NCI-H82 (cell line): ENCODE results near the gene SGSH.
"Not testable (repeated sequence)": the region's sequence is repeated elsewhere in the genome, so short reads cannot be mapped to it uniquely, and the experiment has no call there.

Experiments
- DNase-seq: peaks from one replicate; lab custom pipeline; 2025; lab: John Stamatoyannopoulos, UW

SGSH gene

DNA sequence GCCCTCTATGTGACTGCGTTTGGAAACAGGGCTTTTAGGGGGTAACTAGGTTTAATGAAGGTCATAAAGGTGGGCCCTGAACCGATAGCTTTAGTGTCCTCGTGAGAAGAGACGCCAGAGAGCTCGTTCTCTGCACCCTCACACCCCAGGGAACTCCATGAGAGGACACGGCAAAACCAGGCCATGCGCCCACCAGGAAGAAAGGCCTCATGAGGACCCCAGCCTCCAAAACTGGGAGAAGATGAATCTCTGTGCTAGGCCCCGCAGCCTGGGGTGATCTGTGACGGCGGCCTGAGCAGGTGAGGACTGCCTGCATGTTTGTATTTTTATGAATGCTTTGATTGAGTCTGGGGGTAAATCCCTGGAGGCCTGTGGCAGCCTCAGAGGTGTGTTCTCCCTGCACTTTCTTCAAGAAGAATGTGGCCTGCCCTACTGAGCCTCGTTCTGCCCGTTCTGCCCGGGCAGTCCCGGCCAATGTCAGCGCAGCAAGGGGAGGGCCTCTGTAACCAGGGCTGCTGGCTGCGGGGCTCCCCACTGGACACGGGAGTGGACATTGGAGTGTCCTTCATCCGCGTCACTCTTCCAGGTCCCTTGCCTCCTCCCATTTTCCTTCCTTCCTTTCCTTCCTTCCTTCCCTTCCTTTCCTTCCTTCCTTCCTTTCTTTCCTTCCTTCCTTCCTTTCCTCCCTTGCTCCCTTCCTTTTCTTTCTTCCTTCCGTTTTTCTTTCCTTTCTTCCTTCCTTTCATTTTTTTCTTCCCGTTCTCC is 33.7 kb upstream of the SGSH start:
- no peak for DNase-seq

GRCh38 chr17:80252871-80253270 is 32.7 kb upstream of the SGSH start:
- DNase-seq = peak; percentile 78

DNA sequence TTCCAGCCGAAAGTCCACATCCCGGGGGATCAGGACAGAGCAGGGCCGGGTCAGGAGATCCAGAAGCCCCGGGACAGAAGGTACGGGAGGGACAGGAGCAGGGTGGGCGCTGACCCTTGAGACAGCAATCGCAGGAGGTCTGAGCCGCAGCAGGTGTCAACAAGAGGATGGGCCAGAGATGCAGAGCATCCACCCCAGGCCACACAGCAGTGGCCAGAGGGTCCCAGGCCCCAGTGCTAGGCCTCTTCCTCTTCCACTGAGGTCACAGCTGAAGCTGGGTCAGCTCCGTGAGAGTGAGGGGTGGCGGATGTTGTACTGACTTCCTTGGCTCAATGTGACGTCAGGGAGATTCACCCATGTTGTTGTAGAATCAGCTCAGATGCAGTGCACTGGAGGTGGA is 31.8 kb upstream of the SGSH start:
- DNase-seq = no peak

- DNase-seq = no peak
Measured at GRCh38 chr17:80248894-80249710, 29.0 kb upstream of the SGSH start.

GRCh38 chr17:80248001-80248893 is 28.1 kb upstream of the SGSH start:
- DNase-seq = no peak

DNA sequence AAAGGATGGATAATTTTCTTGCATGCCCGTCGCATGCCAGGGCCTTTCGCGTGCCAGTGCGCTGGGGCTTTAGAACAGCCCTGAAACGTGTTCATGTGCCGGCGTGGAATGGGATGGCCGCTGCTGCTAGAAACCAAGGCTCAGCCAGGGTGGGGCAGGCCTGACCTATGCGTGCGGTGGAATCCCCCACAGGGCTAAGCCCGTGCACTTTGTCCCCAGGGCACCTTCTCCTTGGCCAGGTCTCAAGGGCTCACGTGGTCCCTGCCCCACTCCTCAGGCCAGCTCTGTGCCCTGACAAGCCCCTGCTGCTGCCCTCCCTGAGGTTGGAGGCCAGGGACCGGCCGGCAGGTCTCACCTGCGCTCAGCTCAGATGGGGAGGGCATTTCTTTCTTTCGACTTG is 27.4 kb upstream of the SGSH start:
- DNase-seq = no peak

DNA sequence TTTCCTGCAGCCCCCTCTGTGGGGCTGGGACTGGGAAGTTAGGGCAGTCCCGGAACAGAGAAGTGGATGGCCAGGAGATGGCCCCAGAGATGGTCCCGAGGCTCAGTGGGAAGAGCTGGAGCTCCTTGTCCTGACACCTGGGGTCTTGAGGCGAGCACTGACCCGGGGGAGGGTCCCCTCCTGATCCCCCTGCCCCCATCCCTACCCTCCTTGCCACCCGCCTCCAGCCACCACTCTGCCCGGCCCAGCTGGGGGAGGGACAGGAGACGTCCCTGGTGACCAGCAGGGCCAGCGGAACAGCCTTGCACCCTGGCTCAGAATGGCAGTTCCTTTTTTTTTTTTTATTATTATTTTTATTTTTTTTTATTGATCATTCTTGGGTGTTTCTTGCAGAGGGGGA is 26.6 kb upstream of the SGSH start:
- no peak for DNase-seq

DNA sequence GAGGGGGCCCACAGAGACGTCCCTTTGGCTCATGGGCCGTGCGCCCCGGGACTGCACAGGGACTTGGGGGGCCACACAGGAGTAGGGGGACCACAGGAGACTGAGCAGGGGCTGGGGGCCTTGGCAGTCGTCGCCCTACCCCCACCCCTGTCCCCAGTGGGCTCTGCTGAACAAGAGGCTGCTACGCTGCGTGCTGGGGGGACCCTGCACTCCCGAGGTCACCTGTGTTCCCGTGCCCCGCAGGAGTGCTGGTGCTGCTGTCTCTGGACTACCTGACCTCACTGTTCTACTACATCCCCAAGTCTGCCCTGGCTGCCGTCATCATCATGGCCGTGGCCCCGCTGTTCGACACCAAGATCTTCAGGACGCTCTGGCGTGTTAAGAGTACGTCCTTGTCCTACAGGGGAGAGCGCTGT is 26.1 kb upstream of the SGSH start:
- no peak for DNase-seq

GRCh38 chr17:80245566-80246265 is 25.6 kb upstream of the SGSH start:
- no peak for DNase-seq

DNA sequence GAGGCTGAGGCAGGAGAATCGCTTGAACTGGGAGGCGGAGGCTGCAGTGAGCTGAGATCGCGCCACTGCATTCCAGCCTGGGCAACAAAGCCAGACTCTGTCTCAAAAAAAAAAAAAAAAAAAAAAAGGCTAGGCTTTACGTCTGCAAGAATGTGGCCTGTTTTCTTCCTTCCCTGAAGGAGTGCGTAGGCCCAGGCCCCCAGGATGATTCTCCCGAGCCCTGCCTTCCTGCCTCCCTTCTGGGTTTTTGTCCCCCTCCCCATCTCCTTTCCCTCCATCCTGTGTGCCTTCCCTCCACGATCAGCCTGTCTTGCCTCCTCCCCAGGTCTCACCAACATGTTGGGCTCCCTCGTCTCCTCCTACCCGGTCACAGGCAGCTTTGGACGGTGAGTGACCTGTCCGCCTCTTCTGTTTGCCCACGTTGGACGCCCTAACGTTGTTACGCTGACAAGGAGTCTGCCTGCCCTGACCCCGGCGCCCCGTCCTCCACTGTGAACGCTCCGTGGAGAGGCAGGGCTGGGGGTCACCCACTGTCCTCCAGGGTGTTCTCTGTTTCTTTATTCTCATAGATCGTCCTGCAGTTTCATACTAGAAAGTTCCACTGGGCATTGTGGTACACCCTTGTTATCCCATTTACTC is 24.9 kb upstream of the SGSH start:
- no peak for DNase-seq

DNA sequence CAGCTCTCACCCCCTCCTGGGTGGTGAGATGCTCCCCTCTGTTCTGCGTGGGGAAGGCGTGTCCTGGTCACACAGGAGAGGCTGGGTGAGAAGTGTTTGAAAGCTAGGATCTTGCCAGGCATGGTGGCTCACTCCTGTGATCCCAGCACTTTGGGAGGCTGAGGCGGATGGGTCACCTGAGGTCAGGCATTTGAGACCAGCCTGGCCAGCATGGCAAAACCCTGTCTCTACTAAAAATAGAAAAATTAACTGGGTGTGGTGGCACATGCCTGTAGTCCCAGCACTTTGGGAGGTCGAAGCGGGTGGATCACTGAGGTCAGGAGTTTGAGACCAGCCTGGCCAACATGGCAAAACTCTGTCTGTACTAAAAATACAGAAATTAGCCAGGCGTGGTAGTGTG is 24.3 kb upstream of the SGSH start:
- DNase-seq = not testable (repeated sequence)

GRCh38 chr17:80243526-80244433 is 23.6 kb upstream of the SGSH start:
- DNase-seq = no peak

DNA sequence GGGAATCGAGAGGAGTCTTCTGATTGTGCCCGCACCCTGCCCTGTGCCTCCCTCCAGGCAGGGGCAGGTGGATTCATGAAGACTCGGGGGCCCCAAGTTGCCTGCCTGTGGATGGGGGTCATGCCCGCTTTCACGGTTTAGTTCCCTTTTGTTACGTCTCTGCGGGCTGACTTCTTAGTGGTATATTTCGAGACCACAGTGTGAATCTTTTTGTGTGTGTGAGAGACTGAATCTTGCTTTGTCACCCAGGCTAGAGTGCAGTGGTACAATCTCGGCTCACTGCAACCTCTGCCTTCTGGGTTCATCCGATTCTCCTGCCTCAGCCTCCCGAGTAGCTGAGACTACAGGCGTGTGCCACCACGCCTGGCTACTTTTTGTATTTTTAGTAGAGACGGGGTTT is 22.4 kb upstream of the SGSH start:
- no peak for DNase-seq

DNA sequence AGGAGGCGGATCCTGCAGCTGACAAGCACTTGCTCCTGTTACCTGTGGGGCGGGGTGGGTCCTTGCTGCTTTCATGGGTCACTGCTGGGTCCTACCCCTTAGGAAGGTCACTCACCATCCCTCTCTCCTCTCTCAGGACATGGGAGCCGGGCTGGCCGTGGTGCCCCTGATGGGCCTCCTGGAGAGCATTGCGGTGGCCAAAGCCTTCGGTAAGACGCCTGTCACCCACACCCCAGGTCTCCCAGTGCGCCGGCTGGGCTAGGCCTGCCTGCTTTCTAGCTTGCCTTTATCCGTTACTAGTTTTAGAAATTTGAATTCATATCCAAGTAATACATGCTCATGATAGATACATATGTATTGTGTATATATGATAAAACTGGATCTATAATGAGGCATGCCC is 17.3 kb upstream of the SGSH start:
- no peak for DNase-seq

DNA sequence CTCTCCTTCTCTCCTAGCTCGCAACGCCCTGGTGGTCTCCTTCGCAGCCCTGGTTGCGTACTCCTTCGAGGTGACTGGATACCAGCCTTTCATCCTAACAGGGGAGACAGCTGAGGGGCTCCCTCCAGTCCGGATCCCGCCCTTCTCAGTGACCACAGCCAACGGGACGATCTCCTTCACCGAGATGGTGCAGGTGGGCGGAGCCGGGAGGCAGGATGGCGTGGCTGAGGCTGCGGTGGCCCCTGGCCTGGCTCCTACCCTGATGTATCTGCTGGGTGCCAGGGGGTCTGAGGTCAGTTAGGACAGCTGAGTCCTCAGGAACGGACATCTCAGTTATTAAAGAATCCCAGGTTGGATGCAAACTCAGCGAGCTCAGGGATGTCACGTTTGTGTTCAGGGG is 16.8 kb upstream of the SGSH start:
- no peak for DNase-seq

DNA sequence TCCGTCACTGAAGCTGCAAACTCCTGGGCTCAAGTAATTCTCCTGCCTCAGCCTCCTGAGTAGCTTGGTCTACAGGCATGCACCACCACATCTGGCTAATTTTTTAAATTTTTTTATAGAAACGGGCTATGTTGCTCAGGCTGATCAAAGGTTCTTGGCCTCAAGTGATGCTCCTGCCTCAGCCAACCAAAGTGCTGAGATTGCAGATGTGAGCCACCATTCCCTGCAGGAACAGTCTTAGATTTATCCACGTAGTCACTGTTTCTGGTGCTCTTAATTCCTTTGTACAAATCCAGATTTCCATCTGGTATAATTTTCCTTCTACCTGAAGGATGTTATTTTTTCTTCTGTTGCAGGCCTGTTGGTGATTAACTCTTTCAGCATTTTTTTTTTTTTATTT is 13.1 kb upstream of the SGSH start:
- DNase-seq = no peak

- no peak for DNase-seq
Measured at GRCh38 chr17:80232438-80232837, 12.3 kb upstream of the SGSH start.

GRCh38 chr17:80229011-80229410 is 8.9 kb upstream of the SGSH start:
- no peak for DNase-seq

- DNase-seq = no peak
Measured at GRCh38 chr17:80228477-80228876, 8.3 kb upstream of the SGSH start.

DNA sequence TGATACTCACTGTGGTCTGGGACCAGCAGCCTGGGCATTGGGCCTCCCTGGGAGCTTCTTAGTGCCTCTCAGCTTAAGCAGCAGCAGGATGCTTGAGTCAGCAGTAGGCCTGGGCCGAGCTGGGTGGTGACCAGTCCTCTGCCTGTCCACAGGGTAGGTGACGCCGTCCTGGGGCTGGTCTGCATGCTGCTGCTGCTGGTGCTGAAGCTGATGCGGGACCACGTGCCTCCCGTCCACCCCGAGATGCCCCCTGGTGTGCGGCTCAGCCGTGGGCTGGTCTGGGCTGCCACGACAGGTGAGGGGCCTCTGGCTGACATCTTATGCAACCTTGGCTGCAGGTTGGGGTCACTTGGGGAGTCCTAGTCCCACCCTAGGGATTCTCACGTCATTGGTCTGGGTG is 7.5 kb upstream of the SGSH start:
- DNase-seq = no peak
